GM19351 (cell line): Measurements from ENCODE around the gene CSNK1G1.
"Not testable (repeated sequence)": the region's sequence is repeated elsewhere in the genome, so short reads cannot be mapped to it uniquely, and the experiment has no call there.

Experiments
- ATAC-seq: cut with Tn5 transposase; IDR thresholded peaks from one replicate; pipeline ENCODE4 v1.9.1; 2021; ENCODE audit warnings: mild to moderate bottlenecking, moderate library complexity; ENCODE audit not compliant: unreplicated experiment

The CSNK1G1 gene

DNA sequence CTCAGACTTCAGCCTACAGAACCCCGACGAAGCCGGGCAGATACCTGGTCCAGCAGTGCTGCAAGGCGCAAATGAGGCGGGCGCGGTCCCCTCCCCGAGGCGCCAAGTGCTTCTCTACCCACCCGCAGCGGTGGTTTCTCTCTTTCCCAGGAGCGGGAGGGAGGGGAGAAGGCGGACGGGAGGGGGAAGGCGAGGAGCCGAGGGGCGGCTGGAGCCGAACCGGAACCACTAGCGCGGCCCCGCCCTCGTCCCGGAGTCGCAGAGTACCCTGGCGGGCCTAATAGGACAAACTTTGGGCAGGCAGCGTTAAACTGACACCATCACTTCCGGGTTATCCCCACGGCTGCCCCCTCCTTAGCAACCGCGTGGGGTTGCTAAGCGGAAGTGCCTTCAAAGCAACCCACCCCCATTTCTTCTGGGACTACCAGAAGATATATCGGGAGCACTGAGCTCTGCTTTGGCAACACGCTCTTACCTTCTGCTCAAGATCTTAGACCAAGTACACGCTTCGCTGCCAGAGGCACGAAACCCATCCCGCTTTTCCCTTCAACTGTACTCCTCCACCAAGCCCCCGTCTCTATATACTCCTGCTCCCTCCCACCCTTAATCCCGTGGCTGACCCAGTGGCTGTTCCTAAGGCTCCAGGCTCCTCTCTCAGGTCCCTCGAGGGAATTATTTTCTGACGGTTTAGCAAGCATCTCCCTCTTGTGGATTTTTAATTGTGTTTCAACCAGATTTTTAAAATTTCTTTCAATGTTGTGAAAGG, at the start of gene CSNK1G1:
TSS of gene CSNK1G1 (minus strand) at position 230 of the 766 bp plus-strand sequence. CDS start 55,674 bp downstream, outside the sequence.
- peak; percentile 99 for ATAC-seq

- no peak for ATAC-seq
These were observed 44.6 kb upstream of the CSNK1G1 start for GRCh38 chr15:64400583-64400982.

- no peak for ATAC-seq
These were observed 42.6 kb upstream of the CSNK1G1 start for GRCh38 chr15:64398575-64398974.

DNA sequence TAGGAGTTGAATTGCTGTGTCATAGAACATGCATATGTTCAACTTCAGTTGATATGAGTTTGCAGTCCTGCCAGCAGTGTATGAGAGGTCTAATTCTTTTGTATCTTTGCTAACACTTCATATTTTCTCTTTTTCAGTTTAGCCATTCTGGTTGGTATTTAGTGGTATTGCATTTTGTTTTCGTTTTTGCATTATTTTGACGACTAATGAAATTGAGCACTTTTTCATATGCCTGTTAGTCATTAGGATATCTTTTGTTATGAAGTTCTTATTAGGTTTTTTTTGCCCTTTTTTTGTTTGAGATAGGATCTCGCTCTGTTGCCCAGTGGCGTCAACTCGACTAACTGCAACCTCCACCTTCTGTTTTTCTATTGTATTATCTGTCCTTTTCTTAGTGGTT, 40.8 kb upstream of the CSNK1G1 start:
- ATAC-seq: no peak

- ATAC-seq: not testable (repeated sequence)
These were observed 36.5 kb upstream of the CSNK1G1 start for GRCh38 chr15:64392471-64392870.

DNA sequence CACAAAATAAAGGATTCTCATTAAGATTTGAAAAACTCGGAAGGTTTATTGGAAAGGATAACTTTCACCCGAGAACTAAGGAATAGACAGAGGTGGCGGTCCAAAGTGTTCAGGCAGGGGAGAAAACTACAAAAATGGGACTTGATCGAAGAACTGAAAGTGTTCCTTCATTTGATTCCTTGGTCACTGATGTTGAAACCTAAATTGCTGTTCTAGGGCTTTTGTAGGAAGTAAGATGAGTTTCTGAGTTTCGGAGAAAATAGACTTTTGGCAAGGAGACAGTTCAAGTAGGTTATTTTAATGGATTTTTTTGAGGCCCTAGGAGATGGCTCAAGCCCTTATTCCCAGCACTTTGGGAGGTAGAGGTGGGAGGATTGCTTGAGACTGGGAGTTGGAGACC, 33.1 kb upstream of the CSNK1G1 start:
- no peak for ATAC-seq

DNA sequence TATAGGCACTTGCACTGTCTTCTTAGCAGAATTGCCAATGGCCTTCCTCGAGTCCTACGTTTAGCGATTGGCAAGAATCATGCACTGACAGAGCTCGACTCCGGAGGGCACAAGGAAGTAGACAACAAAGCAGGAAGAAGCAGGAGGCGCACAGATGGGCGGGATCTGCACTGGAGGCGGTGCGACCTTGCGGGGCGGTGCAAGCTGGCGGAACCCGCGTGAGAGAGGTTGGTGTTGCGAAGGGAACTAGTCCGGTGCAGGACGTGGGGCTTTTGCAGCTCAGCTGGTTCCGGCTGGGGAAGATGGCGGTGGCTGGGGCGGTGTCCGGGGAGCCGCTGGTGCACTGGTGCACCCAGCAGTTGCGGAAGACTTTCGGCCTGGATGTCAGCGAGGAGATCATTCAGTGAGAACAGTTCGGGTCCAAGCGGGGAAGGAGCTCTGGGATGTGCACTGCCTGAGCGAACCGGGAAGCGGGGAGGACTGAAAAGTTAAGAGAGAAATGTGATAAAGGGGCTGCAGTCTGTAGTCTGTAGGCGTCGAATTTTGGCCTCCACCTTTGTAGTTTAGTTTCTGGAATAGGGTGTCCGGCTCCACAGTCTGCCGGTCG, 31.7 kb upstream of the CSNK1G1 start, which contains the start of gene TRIP4:
TSS of gene TRIP4 (plus strand) at position 275 of the 607 bp plus-strand sequence. CDS start at position 303, 28 bp downstream.
- peak; percentile 98 for ATAC-seq

DNA sequence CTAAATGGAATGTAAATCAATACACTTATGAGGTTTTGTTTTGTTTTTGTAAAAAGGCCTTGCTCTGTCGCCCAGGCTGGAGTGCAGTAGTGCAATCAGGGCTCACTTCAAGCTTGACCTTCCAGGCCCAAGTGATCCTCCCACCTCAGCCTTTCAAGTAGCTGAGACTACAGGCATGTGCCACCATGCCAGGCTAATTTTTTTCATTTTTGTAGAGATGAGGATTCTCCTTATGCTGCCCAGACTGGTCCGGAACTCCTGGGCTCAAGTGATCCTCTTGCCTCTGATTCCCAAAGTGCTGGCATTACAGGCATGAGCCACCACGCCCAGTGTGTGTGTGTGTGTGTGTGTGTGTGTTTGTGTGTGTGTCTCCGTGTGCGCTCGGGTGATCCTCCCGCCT, 30.3 kb upstream of the CSNK1G1 start:
- ATAC-seq: no peak

DNA sequence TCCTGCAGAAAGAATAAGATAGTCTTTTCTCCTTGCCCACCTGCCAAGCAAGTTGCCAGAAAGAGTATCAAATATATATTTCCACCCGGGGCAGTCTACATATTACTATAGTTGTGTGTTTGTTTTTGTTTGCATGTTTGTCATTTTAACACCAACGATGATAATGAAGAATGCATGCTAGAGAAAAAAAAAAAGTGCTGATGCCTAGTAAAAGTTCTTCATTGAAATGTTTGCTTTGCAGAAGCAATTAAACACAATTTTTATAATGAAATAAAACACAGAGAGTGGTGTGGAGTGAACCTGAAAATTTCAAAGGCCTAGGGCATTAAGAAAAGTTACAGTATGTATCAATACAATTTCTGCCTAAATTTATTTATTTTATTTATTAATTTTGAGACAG, 27.8 kb upstream of the CSNK1G1 start:
- no peak for ATAC-seq

- peak; percentile 87 for ATAC-seq
These were observed 25.2 kb upstream of the CSNK1G1 start, which contains the start of gene PCLAF for GRCh38 chr15:64381000-64381751. Gene PCLAF, minus strand, starts transcription at chr15:64381441. Its CDS starts 70 bp downstream, at chr15:64381371.

GRCh38 chr15:64380130-64380870, 24.3 kb upstream of the CSNK1G1 start:
- ATAC-seq: not testable (repeated sequence)

DNA sequence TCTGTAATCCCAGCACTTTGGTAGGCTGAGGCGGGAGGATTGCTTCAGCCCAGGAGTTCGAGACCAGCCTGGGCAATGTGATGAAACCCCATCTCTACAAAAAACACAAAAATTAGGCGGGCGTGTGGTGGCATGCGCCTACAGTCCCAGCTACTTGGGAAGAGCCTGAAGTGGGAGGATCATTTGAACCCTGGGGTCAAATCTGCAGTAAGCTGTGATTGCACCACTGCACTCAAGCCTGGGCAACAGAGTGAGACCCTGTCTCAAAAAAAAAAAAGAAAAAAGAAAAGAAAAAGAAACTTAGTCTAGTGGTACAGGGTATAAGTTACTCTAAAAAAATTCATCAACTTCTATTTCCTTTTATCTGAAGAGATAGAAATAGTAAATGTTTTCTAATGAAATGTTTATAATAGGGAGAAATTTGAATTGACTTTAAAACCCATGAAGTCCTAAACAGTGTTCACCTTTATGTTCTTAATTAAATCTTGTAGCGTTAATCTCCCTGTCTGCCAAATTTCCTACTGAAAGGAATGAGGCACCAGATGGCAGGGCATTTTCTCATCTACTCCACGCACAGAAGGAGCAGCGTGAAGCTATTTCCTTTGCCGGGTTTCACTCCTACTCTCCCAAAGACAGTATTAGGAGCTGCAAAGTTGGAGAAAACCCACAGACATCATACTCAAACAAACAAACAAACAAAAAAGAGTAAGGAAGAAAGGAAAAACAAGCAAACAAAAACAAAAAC, 23.4 kb upstream of the CSNK1G1 start:
- ATAC-seq: no peak

DNA sequence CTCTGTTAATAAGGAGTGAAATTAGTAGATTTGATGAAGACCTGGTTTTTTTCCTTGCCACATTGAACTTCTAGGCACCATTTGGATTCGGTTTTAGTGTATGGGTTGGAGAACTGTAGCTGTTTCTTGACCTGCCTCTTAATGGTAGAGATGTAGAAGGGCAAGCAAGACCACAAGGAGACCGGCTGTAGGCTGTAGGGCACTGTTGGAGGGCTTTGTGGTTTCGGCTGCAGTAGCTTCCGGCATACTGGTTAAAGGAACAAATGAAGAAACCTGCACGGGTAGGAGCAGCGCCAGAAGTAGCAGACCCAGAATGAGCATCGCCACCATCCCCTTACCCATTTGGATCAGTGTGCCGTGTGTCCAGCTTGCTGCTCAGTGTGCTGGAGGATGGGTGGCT, 17.4 kb upstream of the CSNK1G1 start:
- no peak for ATAC-seq

DNA sequence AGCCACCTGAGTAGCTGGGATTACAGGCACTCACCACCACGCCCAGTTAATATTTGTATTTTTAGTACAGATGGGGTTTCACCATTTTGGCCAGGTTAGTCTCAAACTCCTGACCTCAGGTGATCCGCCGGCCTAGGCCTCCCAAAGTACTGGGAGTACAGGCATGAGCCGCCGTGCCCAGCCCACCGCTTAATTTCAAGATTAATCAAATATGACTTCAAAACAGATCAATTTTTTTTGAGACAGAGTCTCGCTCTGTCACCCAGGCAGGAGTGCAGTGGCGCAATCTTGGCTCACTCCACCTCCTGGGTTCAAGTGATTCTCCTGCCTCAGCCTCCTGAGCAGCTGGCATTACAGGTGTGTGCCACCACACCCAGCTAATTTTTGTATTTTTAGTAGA, 15.4 kb upstream of the CSNK1G1 start:
- ATAC-seq: not testable (repeated sequence)

- no peak for ATAC-seq
These were observed 13.2 kb upstream of the CSNK1G1 start for GRCh38 chr15:64369078-64369607.

- ATAC-seq: no peak
These were observed 5.3 kb upstream of the CSNK1G1 start for GRCh38 chr15:64361259-64361658.

DNA sequence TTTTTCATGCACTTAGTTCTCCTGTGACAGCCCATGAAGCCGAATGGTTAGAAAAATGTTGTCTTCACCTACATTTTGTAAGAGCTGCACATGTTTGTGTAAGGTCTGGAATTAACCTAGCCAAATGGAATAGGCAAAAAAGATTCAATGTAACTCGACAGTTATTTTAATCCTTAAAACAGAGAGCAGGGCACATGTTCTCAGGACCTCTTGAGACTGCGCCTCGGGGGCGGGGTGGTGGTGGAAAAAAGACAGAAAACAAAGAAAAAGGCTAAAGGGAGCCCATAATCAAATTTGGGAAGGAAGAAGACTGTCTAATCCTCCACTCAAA, 702 bp upstream of the CSNK1G1 start:
- no peak for ATAC-seq

DNA sequence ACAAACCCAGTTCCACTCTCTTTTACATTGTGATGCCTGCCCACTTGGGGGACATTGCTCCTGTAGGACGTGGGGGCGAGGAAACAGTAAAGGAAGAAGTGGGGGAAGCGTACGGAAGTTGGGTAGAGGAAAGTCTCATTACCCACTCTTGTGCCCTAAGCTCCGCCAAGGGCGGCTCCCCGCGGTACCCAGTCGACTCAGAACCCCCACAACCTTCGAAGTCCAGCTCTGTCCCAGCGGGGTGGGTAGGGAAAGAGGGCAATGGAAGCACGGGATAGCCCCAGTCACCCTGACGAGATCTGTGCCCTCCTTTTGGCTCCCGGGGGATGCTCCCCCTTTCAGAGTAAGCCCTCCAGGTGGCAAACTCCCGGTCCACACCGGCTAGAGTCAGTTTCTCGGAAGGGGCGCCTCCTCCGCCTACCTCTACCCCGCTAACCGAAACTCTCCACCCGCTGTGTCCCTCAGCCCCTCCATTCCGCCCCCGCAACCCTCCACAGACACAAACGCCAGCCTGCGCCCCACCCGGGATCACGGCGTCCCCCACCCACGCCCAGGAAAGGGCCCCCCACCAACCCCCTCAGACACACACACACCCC, 527 bp downstream of the CSNK1G1 start:
- ATAC-seq: peak; percentile 24

GRCh38 chr15:64354688-64355344, 1.2 kb downstream of the CSNK1G1 start:
- ATAC-seq: no peak
